DMS53 treated with DMSO at 0.1 percent for 48 hours (cell line): Measurements from ENCODE around the gene SNCA.

Source experiments
- DNase-seq: peaks from one replicate; lab custom pipeline; 2025; ENCODE audit not compliant: unreplicated experiment; lab: John Stamatoyannopoulos, UW

SNCA gene

GRCh38 chr4:89820010-89820409 is 17.0 kb downstream of the SNCA start:
- DNase-seq = no peak

- no peak for DNase-seq
These were observed 22.6 kb downstream of the SNCA start for GRCh38 chr4:89814362-89814761.

- no peak for DNase-seq
These were observed 23.8 kb downstream of the SNCA start for GRCh38 chr4:89813197-89813596.

- DNase-seq = no peak
These were observed 29.4 kb downstream of the SNCA start for GRCh38 chr4:89807441-89808140.

GRCh38 chr4:89805297-89805696 is 31.7 kb downstream of the SNCA start:
- DNase-seq = no peak

- no peak for DNase-seq
These were observed 33.0 kb downstream of the SNCA start for GRCh38 chr4:89803915-89804314.

- no peak for DNase-seq
These were observed 33.9 kb downstream of the SNCA start for GRCh38 chr4:89803036-89803435.

GRCh38 chr4:89800527-89801103 is 36.3 kb downstream of the SNCA start:
- DNase-seq = no peak

GRCh38 chr4:89800012-89800516 is 36.9 kb downstream of the SNCA start:
- DNase-seq = no peak

GRCh38 chr4:89799071-89799470 is 37.9 kb downstream of the SNCA start:
- DNase-seq = no peak

- DNase-seq = no peak
These were observed 39.8 kb downstream of the SNCA start for GRCh38 chr4:89797117-89797516.

- DNase-seq = no peak
These were observed 48.5 kb downstream of the SNCA start for GRCh38 chr4:89788206-89789072.

GRCh38 chr4:89784686-89785231 is 52.2 kb downstream of the SNCA start:
- no peak for DNase-seq

- DNase-seq = no peak
These were observed 55.6 kb downstream of the SNCA start for GRCh38 chr4:89781321-89781720.

- DNase-seq = no peak
These were observed 63.2 kb downstream of the SNCA start for GRCh38 chr4:89773805-89774204.

- no peak for DNase-seq
These were observed 67.1 kb downstream of the SNCA start for GRCh38 chr4:89769856-89770255.

GRCh38 chr4:89767924-89768323 is 69.0 kb downstream of the SNCA start:
- no peak for DNase-seq

GRCh38 chr4:89765966-89766365 is 71.0 kb downstream of the SNCA start:
- no peak for DNase-seq

GRCh38 chr4:89765528-89765927 is 71.4 kb downstream of the SNCA start:
- DNase-seq = no peak

- no peak for DNase-seq
These were observed 74.7 kb downstream of the SNCA start for GRCh38 chr4:89762311-89762710.

- DNase-seq = no peak
These were observed 77.5 kb downstream of the SNCA start for GRCh38 chr4:89759426-89759825.
